Hematopoietic multipotent progenitor cell treated with erythropoietin and hydrocortisone succinate and interleukin-3 and kit ligand, for 17 days (in vitro differentiated cells): ENCODE results near the gene PPFIBP1.
"Not testable (repeated sequence)": the region's sequence is repeated elsewhere in the genome, so short reads cannot be mapped to it uniquely, and the experiment has no call there.

Experiments used
- DNase-seq: peaks from one replicate; pipeline ENCODE4 v3.0.0-alpha.2; 2015; ENCODE audit warnings: low spot score

The PPFIBP1 gene

DNA sequence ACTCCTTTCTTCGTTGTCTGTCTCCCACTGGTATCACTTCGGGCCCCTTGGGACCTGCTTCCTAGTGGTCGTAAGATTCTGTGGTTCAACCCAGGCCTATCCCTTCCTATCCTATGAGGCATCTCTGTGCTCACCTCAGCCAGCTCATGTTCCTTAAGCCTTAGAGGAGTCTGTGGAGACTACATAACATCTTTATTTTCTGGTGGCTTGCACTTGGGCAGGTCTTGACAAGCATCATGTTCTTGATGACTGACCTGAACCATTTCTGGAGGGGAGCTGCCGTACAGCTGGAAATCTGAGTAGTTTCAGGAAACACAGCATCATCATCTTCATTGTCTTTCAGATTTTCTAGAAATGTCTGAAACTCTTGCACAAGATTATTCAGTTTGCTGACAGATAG is 69.3 kb downstream of the PPFIBP1 start:
- no peak for DNase-seq

DNA sequence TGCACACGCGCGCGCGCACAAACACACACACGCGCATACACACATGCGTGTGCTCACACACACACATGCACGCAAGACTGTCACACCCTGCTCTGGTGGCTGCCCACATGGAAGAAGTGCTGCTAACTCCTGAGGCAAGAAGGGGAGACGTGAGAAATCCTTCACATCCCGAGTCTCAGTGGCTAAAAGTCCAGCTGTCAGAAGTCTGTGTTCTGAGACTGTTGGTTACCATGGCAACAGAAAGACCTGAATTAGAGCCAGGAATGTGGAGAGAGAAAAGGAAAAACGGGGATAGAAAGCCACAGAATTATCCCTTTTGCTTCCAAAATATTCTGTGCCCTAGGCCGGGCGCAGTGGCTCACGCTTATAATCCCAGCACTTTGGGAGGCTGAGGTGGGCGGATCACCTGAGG is 71.2 kb downstream of the PPFIBP1 start:
- DNase-seq: no peak

DNA sequence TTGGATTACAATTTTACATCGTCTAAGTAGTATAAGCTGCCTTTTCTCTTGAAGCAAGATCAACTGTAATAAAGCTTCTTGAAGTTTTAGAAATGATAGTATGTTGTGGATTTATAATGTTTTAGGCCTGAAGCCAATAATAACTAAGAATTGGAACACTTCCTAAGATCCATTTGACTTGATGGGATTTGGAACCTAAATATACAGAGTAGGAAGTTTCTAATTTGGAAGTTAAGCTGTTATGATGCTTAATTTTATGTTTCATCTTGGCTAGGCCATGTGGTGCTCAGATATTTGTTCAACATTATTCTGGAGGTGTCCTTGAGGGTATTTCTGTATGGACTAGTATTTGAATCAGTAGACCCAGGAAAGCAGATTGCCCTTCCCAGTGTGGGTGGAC is 74.9 kb downstream of the PPFIBP1 start:
- not testable (repeated sequence) for DNase-seq

DNA sequence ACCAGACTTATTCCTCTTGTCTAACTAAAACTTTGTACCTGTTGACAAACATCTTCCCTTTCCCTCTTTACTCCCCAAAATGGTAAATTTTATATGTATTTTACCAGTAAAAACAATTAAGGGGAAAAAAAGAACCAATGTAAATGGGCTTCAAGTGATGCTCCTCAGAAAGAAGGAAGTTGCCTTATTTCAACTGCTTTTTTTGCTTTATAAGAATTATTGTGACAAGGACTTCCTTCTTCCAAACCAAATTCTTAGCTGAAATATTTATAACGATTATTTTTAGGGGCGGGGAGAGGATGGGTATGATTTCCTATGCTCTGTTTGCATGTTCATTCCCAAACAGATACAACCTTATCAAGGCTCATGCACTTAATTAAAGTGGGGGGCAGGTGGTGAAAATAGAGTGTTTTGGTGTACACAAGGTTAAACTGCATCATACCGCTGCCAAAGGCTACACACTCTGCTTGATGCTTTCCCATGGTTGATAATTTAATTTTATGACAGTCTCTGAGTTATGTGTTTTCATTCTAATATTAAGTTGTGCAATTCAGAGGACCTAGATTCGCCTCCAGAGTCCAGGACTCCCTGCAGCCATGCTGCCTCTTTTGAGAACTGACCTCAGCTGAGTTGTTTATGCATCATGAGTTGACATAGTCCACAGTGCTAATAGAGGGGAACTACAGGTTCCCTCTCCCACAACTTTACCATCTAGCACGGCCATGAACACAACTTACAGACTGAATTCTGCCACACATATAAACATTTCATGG is 77.2 kb downstream of the PPFIBP1 start:
- DNase-seq: not testable (repeated sequence)

DNA sequence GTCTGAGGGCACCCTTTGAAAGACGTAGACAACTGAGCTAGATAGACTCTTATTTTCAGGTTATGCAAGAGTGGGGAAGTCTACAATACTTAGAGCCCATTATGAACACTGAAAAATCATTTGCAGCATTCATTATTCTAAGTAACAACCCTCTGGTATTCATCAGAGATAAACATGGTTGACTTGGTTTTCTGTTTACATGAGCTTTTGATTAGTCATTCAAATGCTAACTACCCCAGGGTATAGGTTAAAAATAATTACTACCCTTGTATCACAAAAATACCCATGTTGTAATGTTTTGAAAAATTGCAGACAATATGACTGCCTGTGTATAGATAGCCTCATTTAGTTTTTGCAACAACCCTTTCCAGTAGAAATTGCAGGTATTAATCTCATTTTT is 78.5 kb downstream of the PPFIBP1 start:
- DNase-seq: no peak

DNA sequence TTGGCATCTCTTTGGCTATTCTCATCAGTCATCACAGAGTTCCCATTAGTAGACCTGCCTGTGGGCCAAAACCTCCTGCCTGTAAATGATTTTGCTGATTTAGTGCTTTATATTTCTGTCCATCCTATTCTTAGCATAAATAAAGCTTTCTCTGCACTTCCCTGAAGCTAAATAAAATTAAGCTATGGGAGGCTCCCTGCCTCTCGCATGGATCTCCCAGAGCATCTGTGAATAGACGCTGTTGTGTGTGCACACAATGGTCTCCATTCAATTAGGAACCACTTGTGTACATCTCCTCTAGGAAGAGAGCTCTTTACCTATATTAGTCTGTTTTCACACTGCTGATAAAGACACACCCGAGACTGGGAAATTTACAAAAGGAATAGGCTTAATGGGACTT is 80.4 kb downstream of the PPFIBP1 start:
- no peak for DNase-seq

DNA sequence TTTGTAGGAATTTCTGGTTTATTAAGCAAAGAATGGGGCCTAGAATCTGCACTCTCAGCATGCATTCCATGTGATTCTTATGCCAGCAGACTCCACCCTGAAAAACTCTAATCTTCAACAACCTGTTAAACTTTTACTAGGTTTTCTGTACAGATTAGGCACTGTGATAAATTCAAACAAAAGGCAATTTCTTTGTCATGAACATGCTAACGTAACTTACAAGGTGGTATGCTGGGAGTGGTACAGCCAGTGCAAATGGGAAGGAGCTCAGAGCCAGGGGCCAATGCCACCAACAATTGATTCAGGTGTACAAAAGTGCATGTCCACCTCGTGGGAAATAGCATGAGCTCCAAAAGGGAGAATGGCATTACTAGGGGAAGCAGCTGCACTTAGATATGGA is 83.0 kb downstream of the PPFIBP1 start:
- no peak for DNase-seq

DNA sequence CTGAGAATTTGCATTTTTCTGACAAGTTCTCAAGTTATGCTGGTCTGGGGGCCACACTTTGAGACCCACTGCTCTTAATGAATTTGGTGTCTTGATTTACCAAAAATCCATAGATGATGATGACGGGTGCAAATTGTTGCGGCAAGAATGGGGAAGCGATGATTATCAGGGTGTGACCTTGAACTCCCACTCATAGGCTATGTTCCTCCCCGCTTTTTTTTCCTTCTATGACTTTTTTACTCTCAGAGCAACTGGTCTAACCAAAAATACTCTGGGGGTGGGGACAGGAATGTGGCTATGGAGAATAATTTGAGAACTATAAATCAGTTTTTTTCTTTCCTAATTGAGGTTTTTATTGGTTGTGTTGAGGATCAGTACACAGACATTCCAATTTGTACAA is 83.6 kb downstream of the PPFIBP1 start:
- no peak for DNase-seq

DNA sequence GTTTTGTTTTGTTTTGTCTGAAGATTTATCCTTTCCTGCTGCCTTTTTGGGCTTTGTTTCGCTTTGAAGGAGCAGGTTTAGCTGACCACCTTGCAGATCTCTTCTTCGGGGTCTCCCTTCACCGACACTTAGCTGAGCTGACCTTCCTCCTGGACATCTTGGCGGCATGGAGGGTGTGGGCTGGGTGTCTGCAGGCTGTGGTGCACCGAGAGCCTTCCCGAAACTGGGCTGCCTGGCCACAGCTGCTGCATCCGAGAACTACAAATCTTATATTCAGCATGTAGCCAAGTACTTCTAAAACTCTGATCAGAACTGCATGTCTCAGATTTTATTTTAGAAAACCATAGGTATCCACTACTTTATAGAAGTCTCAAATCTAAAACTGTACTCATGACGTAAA is 84.9 kb downstream of the PPFIBP1 start:
- DNase-seq: no peak

DNA sequence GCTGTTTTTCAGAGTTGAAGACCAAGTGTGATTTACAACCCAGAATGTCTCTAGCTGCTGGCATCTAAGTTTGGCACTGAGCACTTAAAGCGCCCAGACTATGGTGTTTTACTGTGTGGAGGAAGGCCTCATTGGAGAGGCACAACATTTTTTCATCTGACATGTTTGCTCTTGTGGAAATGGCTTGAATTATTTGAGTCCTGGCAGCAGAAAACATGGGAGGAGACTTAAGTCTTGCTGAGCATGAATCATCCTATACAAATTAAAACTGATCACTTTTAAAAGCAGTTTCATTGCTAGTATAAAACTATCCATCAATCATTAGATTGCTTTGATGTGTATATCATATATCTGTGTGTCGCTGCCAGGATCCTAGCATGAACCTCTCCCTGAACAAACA is 86.4 kb downstream of the PPFIBP1 start:
- DNase-seq: no peak

DNA sequence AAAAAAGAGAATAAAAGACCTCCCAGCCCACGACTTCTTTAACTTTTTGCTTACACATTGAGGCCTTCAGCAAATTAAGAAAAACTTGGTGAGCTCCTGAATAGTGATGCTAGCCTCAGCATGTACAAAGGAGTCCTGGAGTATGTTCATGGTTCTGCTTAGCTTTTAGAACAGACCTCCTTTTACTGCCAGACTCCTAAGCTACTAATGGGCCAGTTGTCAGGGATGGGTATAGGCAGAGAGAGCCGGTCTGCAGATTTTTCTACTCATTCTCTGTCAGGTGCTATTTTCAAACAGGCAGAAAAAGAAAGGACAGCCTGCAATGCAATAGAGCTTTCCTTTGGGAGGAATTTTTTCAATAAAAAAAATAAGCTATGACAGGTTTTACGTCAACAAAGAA is 90.4 kb downstream of the PPFIBP1 start:
- DNase-seq: no peak

DNA sequence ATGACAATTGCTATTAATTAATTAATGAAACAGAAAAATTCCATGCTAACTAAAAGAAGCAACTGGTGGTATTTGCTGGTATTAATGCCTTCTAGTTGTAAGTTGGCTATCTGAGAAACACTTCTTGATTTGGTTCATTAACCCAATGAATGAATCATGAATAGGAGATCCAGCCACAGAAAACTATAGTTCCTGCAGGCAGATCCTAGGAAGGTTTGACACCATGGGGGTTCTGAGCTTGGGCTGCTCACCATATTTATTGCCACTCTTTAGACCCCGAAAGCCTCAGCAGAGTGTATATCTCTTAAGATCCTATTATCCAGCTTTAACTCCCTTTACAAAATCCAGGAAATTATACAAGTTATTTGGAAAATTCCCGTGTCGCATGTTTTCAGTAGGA is 90.9 kb downstream of the PPFIBP1 start:
- no peak for DNase-seq

DNA sequence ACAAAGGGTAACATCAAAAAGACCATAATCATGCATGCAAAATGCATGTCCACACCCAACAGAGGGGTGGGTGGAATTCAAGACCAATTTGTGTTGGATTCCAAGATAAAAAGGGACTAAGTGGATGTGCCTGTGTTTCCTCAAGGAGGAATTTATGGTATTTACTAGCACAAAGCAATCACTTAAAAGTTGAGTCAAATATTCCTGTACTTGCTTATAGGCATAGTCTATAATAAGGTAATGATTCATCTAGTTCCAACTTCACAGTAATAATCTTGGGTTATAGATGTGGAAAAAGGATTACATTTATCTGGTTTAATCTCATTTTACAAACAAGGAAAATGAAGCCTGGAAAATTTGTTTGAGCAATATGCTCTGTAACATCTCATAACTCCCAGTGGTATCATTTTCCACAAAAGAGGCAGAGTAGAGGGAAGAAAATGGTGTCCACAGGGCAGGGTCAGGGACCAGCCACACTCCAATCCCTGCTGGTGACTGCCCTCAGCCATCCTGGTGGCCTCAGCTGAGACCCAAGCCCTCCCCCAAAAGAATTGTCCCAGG is 91.4 kb downstream of the PPFIBP1 start:
- no peak for DNase-seq

DNA sequence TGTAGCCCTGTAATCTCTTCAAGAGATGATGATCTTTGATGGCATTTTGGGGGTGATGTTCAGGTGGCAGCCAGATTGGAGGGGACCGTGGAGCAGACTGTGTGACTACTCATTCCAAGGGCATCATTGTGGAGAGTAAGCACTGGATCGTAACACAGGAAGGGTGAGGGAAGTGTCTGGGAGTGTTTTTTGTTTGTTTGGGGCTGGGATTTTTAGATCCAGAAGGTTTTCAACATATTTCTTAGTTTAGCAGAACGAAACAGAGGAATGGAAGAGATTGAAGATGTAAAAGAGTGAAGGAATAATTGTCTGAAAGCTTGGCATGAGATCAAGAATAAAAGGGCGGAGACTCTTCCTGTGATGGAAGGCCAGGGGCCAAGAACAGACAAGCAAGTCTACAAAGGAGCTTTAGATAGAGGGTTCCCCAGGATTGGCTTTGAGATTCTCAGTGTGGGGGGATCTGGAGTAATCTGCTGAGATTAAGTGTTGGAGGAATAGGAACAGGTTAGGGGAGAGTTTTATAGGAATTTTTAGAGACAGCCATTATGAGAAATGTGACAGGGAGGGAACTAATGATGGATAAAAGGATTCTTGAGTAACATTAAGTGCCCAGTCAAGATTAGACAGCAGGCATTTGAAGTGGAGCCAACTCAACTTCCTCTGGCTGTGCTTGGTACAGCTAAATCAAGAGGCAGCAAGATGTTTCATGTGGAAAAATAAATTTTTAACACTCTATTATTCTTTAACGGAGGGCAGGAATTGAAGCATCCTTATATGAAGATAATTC is 92.5 kb downstream of the PPFIBP1 start:
- DNase-seq: no peak

DNA sequence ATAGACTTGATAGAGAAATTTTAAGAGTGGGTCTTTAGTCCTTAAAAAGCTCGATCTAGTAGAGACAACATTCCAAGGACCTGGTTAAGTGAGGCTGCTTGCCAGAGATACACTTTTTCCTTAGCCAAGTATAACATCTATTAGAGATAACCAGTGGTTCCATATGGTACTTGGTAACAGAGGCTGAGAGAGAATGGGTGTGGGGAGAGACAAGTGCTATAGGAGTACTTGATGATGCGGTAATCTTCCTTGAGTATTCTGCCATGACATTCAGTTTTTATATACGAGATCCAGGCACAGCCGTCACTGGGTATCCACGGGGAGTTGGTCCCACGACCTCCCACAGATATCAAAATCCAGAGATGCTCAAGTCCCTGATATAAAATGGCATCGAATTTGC is 94.8 kb downstream of the PPFIBP1 start:
- no peak for DNase-seq

DNA sequence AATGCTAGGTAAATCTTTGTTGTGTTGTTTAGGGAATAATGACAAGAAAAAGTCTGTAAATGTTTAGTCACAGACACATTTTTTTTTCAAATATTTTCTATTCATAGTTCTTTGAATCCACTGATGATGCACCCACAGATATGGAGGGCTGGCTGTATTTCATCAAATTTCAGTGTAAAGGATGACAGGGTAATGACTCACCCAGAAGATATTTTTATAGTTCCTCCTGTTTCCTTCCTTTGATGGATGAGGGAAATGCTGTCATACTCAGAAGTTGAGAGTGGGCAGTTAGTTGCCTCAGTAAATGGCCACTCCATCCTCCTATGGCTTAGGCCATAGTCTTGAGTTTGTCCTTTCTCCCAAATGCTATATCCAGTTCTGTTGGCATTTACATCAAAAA is 95.3 kb downstream of the PPFIBP1 start:
- no peak for DNase-seq

DNA sequence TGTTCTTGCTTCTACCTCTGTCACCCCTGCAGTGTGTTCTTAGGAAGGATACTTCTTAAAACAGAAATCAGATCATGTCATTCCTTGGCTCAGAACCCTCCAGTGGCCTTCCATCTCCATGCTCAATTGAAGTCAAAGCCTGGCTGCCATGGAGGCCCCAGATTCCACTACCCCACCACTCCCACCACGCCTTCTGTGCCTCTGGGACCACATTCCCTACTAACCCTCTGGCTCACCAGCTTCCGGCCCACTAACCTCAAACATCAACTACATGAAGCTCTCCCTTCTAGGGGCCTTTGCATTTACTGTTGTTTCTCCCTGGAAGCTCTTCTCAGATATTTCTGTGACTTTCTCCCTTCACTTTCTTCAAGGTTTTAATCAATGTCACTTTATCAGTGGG is 96.1 kb downstream of the PPFIBP1 start:
- DNase-seq: no peak

DNA sequence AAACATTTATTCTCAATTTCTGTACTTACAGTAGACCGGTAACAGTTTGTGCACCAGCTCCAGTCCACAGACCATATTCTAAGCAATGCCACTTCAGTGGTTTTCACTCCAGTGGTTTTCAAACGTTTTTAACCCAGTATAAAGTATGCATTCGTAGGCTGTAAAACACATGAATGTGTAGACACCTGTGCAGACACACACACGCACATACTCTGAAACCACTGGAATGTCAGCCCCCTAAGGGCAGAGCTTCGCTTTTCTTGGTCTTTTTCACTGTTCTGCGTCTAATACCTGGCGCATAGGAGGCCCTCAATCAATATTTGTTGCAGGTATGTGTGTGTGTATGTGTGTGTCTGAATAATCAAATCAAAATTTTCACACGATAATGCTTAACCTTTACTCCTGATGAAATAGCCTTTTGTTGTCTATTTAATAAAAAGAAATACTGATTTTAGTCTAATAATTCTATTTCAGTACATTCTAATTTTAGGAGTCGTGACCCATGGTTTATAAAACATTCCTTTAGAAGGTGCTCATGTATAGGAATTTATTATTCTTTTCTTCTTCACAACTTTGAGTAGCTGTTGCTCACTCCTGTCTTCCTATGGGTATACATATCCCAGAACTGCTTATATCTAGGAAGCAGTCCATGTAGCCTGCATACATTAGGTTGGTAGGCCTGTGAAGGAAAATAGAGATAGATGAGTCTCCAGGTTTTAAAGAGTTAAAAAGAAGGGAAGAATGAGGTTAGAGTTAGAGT is 98.6 kb downstream of the PPFIBP1 start:
- DNase-seq: no peak

DNA sequence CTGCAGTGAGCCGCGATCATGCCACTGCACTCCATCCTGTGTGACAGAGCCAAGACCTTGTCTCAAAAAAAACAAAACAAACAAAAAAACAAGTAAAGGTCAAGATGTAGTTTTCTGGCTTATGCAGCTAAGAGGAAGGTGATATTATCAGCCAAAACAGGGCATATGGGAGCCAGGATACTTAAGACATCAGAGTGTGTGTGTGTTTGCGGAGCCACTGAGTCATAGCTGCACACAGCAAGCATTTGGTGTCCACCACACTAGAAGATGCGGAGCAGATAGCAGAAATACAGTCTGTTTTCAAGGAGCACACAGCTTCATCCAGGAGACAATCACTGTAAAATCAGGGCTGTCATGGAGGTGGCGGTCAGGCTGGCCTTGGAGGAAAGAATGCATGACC is 99.6 kb downstream of the PPFIBP1 start:
- no peak for DNase-seq

DNA sequence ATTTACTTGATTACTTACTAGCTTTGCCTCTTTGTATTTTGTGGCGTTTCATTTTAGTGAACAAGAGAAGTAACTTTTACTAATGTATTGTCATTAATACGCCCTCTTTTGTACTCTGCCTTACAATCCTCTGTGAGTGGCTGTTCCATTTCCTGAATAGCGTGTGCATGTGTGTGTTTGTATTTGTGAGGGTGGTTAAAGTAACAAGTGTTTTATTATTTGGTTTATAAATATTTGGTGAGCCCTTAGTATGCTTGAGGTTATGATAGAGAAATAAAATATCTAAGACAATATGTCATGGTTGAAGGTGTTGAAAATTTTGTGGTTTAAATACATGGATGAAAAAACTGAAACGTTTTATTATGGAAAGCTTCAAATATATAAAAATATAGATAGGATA is 100.6 kb downstream of the PPFIBP1 start:
- DNase-seq: no peak

DNA sequence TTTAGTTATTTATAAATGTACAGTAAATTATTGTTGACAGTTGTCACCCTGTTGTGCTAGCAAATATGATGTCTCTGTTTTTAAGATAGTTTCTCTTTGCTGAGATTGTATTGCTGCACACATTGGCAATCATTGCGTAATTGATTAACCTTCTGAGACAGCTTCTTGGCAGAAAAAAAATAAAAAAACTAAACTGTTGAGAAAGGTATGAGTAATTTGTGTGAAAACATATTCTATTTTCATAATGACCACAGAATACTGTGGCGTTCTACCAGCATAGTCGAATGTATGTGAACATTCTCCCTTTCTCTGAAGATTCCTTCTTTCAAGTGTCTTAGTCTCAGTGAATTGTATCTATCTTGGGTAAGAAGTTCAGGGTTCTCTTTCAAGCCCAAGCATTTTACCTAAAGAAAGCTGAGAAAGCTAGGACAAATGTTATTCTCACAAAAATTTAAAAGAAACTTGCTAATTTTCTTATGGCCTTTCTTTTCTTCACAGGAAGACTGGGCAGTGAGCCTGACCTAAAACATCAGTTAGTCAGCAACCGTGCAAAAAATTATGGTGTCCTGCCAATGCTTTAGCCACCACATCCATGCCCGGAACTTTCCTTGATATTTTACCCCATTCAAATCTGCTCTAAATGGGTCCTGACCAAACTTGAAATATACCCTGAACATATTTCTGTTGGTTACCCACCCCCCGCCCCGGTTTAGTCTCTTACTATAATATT is 103.3 kb downstream of the PPFIBP1 start:
- no peak for DNase-seq
